ENCODE data around the gene INHBB.
"Not testable (repeated sequence)": the region's sequence is repeated elsewhere in the genome, so short reads cannot be mapped to it uniquely, and the experiment has no call there.

The INHBB gene

GRCh38 chr2:120316528-120317179 lies 29.3 kb upstream of the INHBB start:
- DNase-seq: no peak

GRCh38 chr2:120317180-120317533 lies 28.8 kb upstream of the INHBB start:
- no peak for DNase-seq

DNA sequence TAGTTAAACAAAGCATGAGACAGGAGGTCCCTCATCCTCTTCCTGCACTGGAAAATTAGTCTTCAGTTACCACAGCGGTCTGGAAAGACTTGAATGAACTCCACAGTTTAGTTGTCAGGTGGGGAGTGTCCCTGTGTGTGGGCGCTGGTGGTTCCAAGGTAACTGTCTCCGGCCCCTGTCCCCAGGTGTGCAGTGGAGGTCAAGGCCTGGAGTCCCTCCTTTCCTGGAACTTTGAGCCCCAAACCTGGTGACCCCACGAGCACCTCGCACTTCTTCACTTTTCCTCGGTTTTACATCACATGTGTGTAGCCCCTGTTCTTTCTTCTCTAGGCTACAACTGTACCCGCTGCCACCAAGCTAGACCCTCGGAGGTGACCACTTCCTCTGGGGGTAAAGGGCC lies 28.0 kb upstream of the INHBB start:
- no peak for DNase-seq

DNA sequence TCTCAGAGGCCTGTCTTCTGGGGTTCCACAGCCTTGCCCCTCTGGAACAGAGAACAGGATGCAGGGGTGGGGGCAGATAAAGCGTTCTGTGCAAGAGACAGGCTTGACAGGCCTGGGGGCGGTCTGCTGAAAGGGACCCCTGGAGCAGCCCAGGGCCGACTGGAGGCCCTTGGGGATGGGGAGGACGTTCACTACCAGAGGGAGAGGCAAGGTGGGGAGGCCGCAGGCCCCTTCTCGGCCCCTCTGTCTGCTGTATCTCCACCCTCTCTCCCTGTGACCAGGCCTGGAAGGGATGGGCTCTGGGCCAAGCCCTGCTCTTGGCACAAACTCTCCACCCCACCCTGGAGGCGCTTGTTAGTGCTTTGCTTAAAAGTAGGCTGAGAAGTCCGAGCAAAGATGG lies 27.3 kb upstream of the INHBB start:
- DNase-seq: no peak

GRCh38 chr2:120319123-120319522 lies 26.8 kb upstream of the INHBB start:
- no peak for DNase-seq

DNA sequence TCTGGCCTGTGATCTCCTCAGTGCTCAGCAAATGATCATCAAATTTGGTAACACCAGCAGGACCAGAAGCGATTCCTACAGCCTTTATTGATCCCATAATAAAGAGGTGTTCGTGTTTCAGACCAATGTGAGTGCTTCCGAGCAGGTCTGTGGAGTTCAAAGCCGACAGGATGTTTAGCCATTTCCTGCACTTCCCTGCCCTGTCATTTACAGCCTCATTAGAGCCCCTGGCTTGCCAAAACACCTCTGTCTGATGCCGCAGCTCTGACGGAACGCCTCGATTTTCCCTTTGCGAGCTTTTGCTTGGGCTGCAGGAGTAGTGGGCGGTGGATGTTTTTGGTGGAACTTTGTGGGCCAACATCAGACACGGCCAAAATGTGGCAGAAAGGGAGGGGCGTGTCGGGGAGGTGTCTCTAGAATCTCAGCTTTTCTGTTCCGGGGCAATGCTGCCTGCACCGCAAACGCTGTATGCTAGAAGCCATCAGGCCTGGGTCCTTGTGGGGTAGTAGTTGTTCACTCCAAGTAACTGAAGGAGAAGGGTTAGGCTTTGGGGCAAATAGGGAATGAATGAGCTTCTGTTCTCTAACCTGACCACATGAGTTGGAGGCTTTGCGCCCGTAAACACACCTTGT lies 26.1 kb upstream of the INHBB start:
- DNase-seq: no peak

DNA sequence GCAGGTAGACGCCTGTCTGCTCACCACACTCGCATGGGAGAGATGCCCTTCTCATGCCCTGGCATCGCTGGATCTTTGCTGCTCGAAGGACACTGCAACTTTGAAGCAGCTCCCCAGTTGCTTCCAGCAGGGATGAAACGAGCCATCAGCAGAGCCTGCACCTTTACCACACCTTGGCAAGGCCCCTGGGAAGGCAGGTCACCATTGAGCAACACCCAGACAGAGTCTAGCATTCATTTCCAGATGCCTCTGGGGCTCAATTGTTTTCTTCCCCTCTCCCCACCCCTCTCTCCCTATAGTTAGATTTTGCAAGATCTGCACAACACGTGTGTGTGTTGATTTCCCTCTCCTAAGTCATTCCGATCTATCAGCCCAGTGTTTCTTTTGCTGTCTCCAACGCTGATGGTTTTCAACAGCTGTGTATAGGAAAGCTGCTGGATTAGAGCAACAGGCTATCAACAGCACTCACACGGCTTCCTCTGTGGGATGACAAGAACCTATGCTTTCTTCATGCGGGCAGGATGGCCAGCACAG lies 25.6 kb upstream of the INHBB start:
- DNase-seq: no peak

DNA sequence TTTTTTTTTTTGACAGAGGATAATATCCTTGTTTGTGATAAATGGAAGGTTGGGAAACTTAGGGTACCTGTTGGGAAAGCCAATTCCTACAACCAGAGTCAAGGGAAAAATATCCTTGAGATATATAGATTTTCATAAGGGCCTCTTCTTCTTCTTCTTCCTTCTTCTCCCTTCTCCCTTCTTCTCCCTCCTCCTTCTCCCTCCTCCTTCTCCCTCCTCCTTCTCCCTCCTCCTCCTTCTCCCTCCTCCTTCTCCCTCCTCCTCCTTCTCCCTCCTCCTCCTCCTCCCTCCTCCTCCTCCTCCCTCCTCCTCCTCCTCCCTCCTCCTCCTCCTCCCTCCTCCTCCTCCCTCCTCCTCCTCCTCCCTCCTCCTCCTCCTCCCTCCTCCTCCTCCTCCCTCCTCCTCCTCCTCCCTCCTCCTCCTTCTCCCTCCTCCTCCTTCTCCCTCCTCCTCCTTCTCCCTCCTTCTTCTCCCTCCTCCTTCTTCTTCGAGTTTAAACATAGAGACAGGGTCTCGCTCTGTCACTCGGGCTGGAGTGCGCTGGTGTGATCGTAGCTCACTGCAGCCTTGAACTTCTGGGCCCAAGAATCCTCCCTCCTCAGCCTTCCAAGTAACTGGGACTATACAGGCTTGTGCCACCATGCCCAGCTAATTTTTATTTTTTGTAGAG lies 24.9 kb upstream of the INHBB start:
- not testable (repeated sequence) for DNase-seq

GRCh38 chr2:120321721-120322284 lies 24.1 kb upstream of the INHBB start:
- DNase-seq: no peak

GRCh38 chr2:120322329-120322728 lies 23.6 kb upstream of the INHBB start:
- DNase-seq: no peak

- no peak for DNase-seq
Measured at GRCh38 chr2:120323214-120323613, 22.7 kb upstream of the INHBB start.

DNA sequence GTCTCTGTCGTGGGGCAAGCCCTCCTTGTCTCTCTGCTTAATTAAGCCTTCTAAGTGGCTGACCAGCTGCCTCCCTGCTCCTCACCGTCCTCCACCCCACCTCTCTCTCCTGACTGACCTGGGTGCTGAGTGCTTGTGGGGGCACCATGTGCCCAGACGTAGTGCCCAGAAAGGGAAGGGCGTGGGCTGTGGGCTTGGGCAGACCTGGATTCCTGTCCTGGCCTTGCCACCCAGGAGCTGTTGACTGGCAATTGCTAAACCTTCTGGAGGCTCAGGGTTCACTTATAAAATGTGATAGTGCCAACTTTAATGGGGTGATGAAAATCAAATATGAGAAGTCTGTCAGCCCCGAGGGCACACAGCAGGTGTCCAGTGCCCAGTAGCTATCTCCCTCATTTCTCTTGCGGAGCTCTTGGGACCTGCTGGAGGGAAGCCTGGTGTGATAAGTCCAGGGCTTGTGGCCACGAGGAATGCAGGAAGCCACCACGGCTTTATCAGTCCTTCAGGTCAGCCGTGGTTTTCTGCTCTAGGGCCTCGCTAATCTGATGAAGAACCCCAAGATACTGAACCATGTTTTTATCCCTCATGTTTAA lies 22.0 kb upstream of the INHBB start:
- no peak for DNase-seq

GRCh38 chr2:120324933-120325332 lies 21.0 kb upstream of the INHBB start:
- DNase-seq: no peak

DNA sequence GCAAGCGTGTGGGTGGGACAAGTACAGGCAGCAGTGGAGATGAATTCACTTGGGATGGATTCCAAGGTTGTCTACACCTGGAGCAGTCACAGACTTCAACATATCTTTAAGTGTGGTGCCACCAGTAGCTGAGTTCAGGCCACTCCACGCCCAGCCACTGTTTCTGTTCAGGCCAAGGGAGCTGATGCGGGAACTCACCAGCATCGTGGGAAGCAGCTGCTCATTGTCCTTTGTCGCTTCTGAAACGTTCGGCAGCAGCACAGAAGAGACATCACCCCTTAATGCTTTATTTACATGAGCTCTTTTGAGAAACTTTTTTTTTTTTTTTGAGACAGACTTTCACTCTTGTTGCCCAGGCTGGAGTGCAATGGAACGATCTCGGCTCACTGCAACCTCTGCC lies 19.9 kb upstream of the INHBB start:
- no peak for DNase-seq

DNA sequence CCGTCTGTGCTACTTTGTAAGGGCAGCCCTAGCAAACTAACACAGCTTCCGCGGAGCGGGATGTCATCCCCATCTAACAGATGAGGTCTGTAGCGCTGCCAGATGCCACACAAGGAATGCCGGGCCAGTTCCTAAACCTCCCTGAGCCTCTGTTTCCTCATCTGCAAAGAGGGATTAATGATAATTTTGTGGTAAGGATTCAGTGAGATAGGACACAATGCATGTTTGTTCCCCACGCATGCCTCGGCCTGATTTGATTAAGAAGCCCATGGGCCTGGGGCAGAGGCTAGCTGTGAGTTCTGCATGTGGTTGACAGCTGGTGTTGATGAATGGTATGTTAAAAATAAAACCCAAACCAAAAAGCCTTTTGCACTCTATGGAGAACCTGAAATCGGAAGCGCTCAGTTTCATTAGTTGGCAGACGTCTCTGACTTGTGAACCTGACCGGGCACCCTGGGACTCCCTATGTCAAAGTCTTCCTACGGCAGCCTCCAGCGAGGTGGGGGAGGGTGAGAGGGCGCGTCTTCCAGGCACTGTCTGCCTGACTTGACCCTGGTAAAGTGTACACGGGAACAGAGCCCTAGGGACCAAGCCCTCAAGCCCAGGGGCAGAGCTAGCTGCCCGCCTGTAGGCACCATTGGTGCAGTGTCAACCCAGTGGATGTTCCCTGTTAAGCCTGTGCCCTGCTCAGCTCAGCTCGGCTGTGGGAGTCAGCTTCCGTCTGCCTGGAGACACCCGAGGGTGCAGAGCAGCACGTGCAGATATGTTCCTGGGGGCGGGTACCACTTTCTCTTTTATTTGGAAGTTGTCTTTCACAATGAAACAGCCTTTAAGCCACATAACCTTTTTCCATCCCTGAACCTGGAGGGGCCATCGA lies 14.8 kb upstream of the INHBB start:
- no peak for DNase-seq

GRCh38 chr2:120331903-120332302 lies 14.0 kb upstream of the INHBB start:
- no peak for DNase-seq

- DNase-seq: no peak
Measured at GRCh38 chr2:120332384-120332783, 13.6 kb upstream of the INHBB start.

DNA sequence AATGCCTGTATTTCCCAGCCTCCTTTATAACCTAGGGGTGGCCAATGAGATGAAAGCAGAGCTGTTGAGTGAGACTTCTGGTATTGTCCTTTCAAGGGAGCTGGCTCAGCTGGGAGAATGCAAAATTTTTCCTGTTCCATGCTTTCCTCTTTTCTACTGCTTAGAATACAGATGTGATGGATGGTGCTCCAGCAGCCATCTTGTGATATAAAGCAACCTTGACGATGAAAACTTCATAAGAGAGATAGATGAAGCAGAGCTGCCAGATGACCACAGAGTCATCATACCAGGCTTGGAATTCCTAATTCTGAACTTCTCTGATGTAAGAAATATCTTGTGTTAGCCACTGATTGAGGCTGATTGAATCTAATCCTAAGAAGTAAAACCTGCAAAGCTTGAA lies 11.9 kb upstream of the INHBB start:
- no peak for DNase-seq

DNA sequence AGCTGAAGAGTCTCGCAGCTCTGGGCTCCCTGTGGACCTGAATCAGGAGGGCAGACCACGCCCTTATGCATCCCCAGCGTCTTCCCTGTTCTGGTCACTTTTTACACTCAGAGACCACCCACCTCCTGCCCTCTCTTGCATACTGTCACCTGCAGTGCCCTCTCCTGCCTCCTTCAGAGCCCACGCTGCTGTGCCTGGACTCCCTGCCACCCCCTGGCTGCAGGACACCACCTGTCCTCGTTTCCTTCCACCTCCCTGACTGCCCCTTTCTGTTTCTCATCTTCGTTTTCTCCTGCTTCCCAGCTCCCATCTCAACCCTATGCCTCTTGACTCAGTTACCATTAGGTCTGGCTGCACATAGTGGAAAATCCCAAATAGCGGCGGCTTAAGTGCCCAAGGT lies 9.2 kb upstream of the INHBB start:
- DNase-seq: no peak

GRCh38 chr2:120338015-120338414 lies 7.9 kb upstream of the INHBB start:
- DNase-seq: no peak

GRCh38 chr2:120341977-120342376 lies 4.0 kb upstream of the INHBB start:
- no peak for DNase-seq

GRCh38 chr2:120342446-120342845 lies 3.5 kb upstream of the INHBB start:
- no peak for DNase-seq

DNA sequence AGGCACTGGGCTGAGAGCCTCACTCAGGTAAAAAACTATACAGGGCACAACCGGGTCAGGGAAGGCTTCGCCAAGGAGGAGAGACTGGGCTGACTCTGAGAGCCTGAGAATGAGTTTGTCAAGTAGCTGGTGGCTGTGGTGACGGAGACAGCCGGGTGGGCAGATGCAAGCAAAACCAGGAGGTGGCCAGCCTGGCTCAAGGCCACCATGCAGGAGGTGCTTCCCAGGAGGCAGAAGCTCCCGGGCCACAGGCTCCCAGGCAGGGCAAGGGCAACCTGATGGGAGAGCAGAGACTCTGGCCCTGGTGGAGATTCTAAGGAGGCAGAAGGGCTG lies 2.9 kb upstream of the INHBB start:
- DNase-seq: no peak
